K562 (cell line): ENCODE measurements around the gene TMEM45B.

ENCODE experiments used
- FOXM1 ChIP-seq, 2 experiments: fragments of 450-650 bp in 1 of 2; sonication (generic) in 1 of 2; formaldehyde crosslinking in 1 of 2; IDR thresholded peaks; 2 replicates each; pipeline versions ENCODE4 v1.6.1 to v1.9.0; 2017 to 2022; ENCODE audit warnings: low read depth in 2 of 2, mild to moderate bottlenecking in 2 of 2, missing genetic modification reagents in 1 of 2, moderate library complexity in 1 of 2
- ILK ChIP-seq: fragments of 450-650 bp; IDR thresholded peaks from 2 replicates; pipeline ENCODE4 v1.6.1; 2016; ENCODE audit warnings: missing genetic modification characterization, low read depth, mild to moderate bottlenecking, missing compliant biosample characterization, moderate library complexity, borderline replicate concordance
- JUN ChIP-seq, 2 experiments: sonication (generic) in 1 of 2; formaldehyde crosslinking in 1 of 2; IDR thresholded peaks; 2 replicates each; pipeline versions ENCODE4 v1.6.1 to v1.8.0; 2012 to 2022; ENCODE audit warnings: borderline replicate concordance in 2 of 2, mild to moderate bottlenecking in 2 of 2, improper control_type of control experiment in 1 of 2, low read depth in 1 of 2, low read length in 1 of 2, missing genetic modification reagents in 1 of 2
- POLR2AphosphoS5 ChIP-seq: IDR thresholded peaks from 2 replicates; pipeline ENCODE4 v1.6.1; 2011; ENCODE audit warnings: mild to moderate bottlenecking, low read depth, low read length, moderate library complexity; ENCODE audit not compliant: control insufficient read depth, insufficient read depth
- POLR3G ChIP-seq: IDR thresholded peaks from 2 replicates; pipeline ENCODE4 v1.6.1; 2011; ENCODE audit not compliant: insufficient read length, insufficient replicate concordance; ENCODE audit errors: extremely low read depth
- SRSF1 ChIP-seq: fragments of 200-400 bp; formaldehyde crosslinking; IDR thresholded peaks from 2 replicates; pipeline ENCODE4 v1.6.1; 2017; ENCODE audit warnings: mild to moderate bottlenecking, low read depth, low read length, moderate library complexity
- SRSF9 ChIP-seq: fragments of 200-400 bp; formaldehyde crosslinking; IDR thresholded peaks from 2 replicates; pipeline ENCODE4 v1.6.1; 2017; ENCODE audit warnings: low read depth, low read length, borderline replicate concordance
- TCF7L2 ChIP-seq: fragments of 150-350 bp; IDR thresholded peaks from 2 replicates; pipeline ENCODE4 v1.6.1; 2016; ENCODE audit warnings: low read depth, mild to moderate bottlenecking, low read length, moderate library complexity
- TF ChIP-seq, protein P1 (sequence below): sonication (generic); formaldehyde crosslinking; IDR thresholded peaks from 2 replicates; pipeline ENCODE4 v1.9.0; 2022; ENCODE audit warnings: mild to moderate bottlenecking, missing genetic modification reagents
- TF ChIP-seq, protein P2 (sequence below), 3 experiments: IDR thresholded peaks in 2 of 3; conservative IDR thresholded peaks in 1 of 3; 2 replicates each; pipeline ENCODE4 v1.5.1; 2011 to 2012; ENCODE audit warnings: low read length in 3 of 3, mild to moderate bottlenecking in 3 of 3, control low read depth in 2 of 3, improper control_type of control experiment in 1 of 3, inconsistent platforms in 1 of 3, low read depth in 1 of 3, mixed read lengths in 1 of 3, moderate library complexity in 1 of 3; ENCODE audit not compliant: insufficient read depth in 2 of 3
- TF ChIP-seq, protein P3 (sequence below): fragments of 450-650 bp; conservative IDR thresholded peaks from 2 replicates; pipeline ENCODE4 v1.6.1; 2016; ENCODE audit warnings: missing genetic modification characterization, low read depth, mild to moderate bottlenecking, missing compliant biosample characterization, moderate library complexity

DNA sequence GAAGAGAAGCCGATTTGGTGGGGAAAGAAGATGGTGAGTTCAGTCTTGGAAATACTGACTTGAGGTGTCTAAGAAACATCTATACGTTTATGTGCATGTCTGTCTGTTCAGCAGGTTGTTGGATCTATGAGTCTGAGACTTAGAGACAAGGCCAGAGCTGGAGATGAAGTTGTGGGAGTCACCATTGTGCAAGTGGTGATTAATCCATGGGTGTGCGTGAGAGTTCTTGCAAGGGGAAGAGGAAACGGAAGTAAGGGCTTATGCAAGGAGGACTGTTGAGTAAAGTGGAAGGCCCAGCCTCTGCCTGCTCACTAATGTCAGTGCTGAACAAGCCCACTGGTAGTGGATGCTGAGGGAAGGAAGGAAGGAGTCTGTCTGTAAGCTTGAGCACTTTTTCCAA is 9.7 kb downstream of the TMEM45B start:
- TF ChIP-seq, protein P1, sequence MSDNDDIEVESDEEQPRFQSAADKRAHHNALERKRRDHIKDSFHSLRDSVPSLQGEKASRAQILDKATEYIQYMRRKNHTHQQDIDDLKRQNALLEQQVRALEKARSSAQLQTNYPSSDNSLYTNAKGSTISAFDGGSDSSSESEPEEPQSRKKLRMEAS (CRISPR knock-in tag), result no peak
- TF ChIP-seq POLR3G (no peak), ILK (no peak), TCF7L2 (no peak), FOXM1 (IDR thresholded peaks at IDR 0.05; ENCODE audit: low read depth) (no peak), FOXM1 (CRISPR knock-in tag; IDR thresholded peaks at IDR 0.05; ENCODE audit: low read depth) (no peak), SRSF9 (no peak), SRSF1 (no peak), POLR2AphosphoS5 (no peak), JUN (IDR thresholded peaks at IDR 0.05; ENCODE audit: borderline replicate concordance, low read depth, low read length) (no peak), JUN (CRISPR knock-in tag; IDR thresholded peaks at IDR 0.05; ENCODE audit: borderline replicate concordance) (no peak)
- TF ChIP-seq, protein P2, sequence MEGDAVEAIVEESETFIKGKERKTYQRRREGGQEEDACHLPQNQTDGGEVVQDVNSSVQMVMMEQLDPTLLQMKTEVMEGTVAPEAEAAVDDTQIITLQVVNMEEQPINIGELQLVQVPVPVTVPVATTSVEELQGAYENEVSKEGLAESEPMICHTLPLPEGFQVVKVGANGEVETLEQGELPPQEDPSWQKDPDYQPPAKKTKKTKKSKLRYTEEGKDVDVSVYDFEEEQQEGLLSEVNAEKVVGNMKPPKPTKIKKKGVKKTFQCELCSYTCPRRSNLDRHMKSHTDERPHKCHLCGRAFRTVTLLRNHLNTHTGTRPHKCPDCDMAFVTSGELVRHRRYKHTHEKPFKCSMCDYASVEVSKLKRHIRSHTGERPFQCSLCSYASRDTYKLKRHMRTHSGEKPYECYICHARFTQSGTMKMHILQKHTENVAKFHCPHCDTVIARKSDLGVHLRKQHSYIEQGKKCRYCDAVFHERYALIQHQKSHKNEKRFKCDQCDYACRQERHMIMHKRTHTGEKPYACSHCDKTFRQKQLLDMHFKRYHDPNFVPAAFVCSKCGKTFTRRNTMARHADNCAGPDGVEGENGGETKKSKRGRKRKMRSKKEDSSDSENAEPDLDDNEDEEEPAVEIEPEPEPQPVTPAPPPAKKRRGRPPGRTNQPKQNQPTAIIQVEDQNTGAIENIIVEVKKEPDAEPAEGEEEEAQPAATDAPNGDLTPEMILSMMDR (IDR thresholded peaks at IDR 0.05 in 2 of 3, conservative IDR thresholded peaks at IDR 0.05 in 1 of 3; ENCODE audit: insufficient read depth in 2 of 3, low read depth in 1 of 3, low read length in 3 of 3), result no peak
- TF ChIP-seq, protein P3, sequence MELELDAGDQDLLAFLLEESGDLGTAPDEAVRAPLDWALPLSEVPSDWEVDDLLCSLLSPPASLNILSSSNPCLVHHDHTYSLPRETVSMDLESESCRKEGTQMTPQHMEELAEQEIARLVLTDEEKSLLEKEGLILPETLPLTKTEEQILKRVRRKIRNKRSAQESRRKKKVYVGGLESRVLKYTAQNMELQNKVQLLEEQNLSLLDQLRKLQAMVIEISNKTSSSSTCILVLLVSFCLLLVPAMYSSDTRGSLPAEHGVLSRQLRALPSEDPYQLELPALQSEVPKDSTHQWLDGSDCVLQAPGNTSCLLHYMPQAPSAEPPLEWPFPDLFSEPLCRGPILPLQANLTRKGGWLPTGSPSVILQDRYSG (tag), result no peak
